ENCODE data around the gene C16orf78. TPM values are rescaled to one million over a fixed set of nuclear protein-coding genes. Genes with fewer than 3 reads are reported as not detected.

Gene C16orf78
- total RNA-seq, 1 donor from 2014 or later: not detected

- intact Hi-C loops (cut with DNase I): no loop called here
- DNase-seq (ENCODE audit: low spot score): no peak
Observed at GRCh38 chr16:49377196-49377755, 3.7 kb downstream of the C16orf78 start.

- no peak for DNase-seq (ENCODE audit: low spot score)
- intact Hi-C loops (cut with DNase I): no loop called here
Observed at GRCh38 chr16:49378238-49378637, 4.6 kb downstream of the C16orf78 start.

- intact Hi-C loops (cut with DNase I): no loop called here
- no peak for DNase-seq (ENCODE audit: low spot score)
Observed at GRCh38 chr16:49378816-49379215, 5.2 kb downstream of the C16orf78 start.

GRCh38 chr16:49382916-49383315, 9.3 kb downstream of the C16orf78 start:
- DNase-seq (ENCODE audit: low spot score): no peak
- intact Hi-C loops (cut with DNase I): no loop called here

GRCh38 chr16:49395021-49395420, 21.4 kb downstream of the C16orf78 start:
- no peak for DNase-seq (ENCODE audit: low spot score)
- intact Hi-C loops (cut with DNase I): no loop called here

- no peak for DNase-seq (ENCODE audit: low spot score)
- intact Hi-C loops (cut with DNase I): no loop called here
Observed at GRCh38 chr16:49396206-49396720, 22.7 kb downstream of the C16orf78 start.

- intact Hi-C loops (cut with DNase I): no loop called here
Observed at GRCh38 chr16:49398761-49399160, 25.2 kb downstream of the C16orf78 start.

GRCh38 chr16:49399594-49400364, 26.2 kb downstream of the C16orf78 start:
- intact Hi-C loops (cut with DNase I): no loop called here
- no peak for DNase-seq (ENCODE audit: low spot score)

More at GRCh38 chr16:49398761-49399160, 25.2 kb downstream of the C16orf78 start:
- no peak for DNase-seq (ENCODE audit: low spot score)

- DNase-seq (ENCODE audit: low spot score): no peak
- intact Hi-C loops (cut with DNase I): no loop called here
Observed at GRCh38 chr16:49400611-49401010, 27.0 kb downstream of the C16orf78 start.

GRCh38 chr16:49405123-49405522, 31.5 kb downstream of the C16orf78 start:
- intact Hi-C loops (cut with DNase I): loop anchor here (5.0 kb wide), 2 partner anchors 352 to 472 kb away; no protein-coding TSS in a partner anchor
- DNase-seq (ENCODE audit: low spot score): no peak

- no peak for DNase-seq (ENCODE audit: low spot score)
- intact Hi-C loops (cut with DNase I): loop anchor here (5.0 kb wide), 2 partner anchors 352 to 472 kb away; no protein-coding TSS in a partner anchor
Observed at GRCh38 chr16:49405530-49405929, 31.9 kb downstream of the C16orf78 start.

GRCh38 chr16:49407873-49408550, 34.4 kb downstream of the C16orf78 start:
- peak; percentile 89 for DNase-seq (ENCODE audit: low spot score)
- intact Hi-C loops (cut with DNase I): loop anchor here (1.0 to 5.0 kb wide), 4 partner anchors 185 to 514 kb away; no protein-coding TSS in a partner anchor

GRCh38 chr16:49409121-49409520, 35.5 kb downstream of the C16orf78 start:
- no peak for DNase-seq (ENCODE audit: low spot score)
- intact Hi-C loops (cut with DNase I): loop anchor here (2.0 to 5.0 kb wide), 3 partner anchors 184 to 468 kb away; no protein-coding TSS in a partner anchor

- intact Hi-C loops (cut with DNase I): no loop called here
Observed at GRCh38 chr16:49410226-49410625, 36.6 kb downstream of the C16orf78 start.

GRCh38 chr16:49411121-49411970, 37.7 kb downstream of the C16orf78 start:
- peak; percentile 68 for DNase-seq (ENCODE audit: low spot score)
- intact Hi-C loops (cut with DNase I): no loop called here

More at GRCh38 chr16:49410226-49410625, 36.6 kb downstream of the C16orf78 start:
- no peak for DNase-seq (ENCODE audit: low spot score)

- intact Hi-C loops (cut with DNase I): no loop called here
- DNase-seq (ENCODE audit: low spot score): peak; percentile 27
Observed at GRCh38 chr16:49414671-49415070, 41.1 kb downstream of the C16orf78 start.

GRCh38 chr16:49415083-49415482, 41.5 kb downstream of the C16orf78 start:
- intact Hi-C loops (cut with DNase I): no loop called here

GRCh38 chr16:49416001-49416675, 42.5 kb downstream of the C16orf78 start:
- no peak for DNase-seq (ENCODE audit: low spot score)
- intact Hi-C loops (cut with DNase I): no loop called here

More at GRCh38 chr16:49415083-49415482, 41.5 kb downstream of the C16orf78 start:
- no peak for DNase-seq (ENCODE audit: low spot score)

GRCh38 chr16:49417354-49417753, 43.8 kb downstream of the C16orf78 start:
- intact Hi-C loops (cut with DNase I): no loop called here
- no peak for DNase-seq (ENCODE audit: low spot score)
